HCT116 (cell line): ENCODE data around the gene TRIM62. TPM values are rescaled to one million over a fixed set of nuclear protein-coding genes. Genes with fewer than 3 reads are reported as not detected.

Source experiments
- ATAC-seq: fragments of 200-7000 bp; cut with Tn5 transposase; 2 replicates; pipeline ENCODE4 v1.9.1; 2020; ENCODE audit warnings: mild to moderate bottlenecking, moderate library complexity
- BruUV-seq: library from RNA; stranded (reverse); fragments of 400-500 nt; replicated peaks from 2 replicates; lab custom pipeline; 2021; lab: Mats Ljungman, UMichigan
- CTCF ChIA-PET: fragments of 300-600 bp; sonication (Branson Sonifier 250); formaldehyde crosslinking; loops from one replicate; lab custom pipeline; 2021; ENCODE audit warnings: antibody characterized with exemption; lab: Charles Lee
- POLR2A ChIA-PET: fragments of 300-600, 350-600 bp; sonication (Branson Sonifier 250); formaldehyde crosslinking; loops from one replicate; lab custom pipeline; 2021; ENCODE audit warnings: antibody characterized with exemption; lab: Charles Lee
- RAD21 ChIA-PET, 2 experiments: fragments of 300-600 bp; sonication (Branson Sonifier 250); formaldehyde crosslinking; loops; one replicate each; lab custom pipeline; 2023; ENCODE audit warnings: low total read pairs in 2 of 2; ENCODE audit not compliant: uncharacterized antibody in 2 of 2, unreplicated experiment in 2 of 2, low non-redundant PET in 1 of 2; lab: Charles Lee
- DNase-seq: peaks from one replicate; pipeline ENCODE4 v3.0.0-alpha.2; 2010; ENCODE audit warnings: low read depth, low spot score
- H2AFZ ChIP-seq: fragments of 200-600 bp; shearing (Covaris generic), sonication (generic); 2 replicates; pipeline ENCODE4 v1.6.1; 2017; ENCODE audit warnings: low read depth, mixed run types, mixed read lengths, antibody characterized with exemption, low read length; ENCODE audit not compliant: poor library complexity, severe bottlenecking
- H3K27ac ChIP-seq: 2 replicates; pipeline ENCODE4 v1.5.1; 2012; ENCODE audit warnings: low read depth, low read length
- H3K27me3 ChIP-seq: fragments of 200-600 bp; sonication (generic); 2 replicates; pipeline ENCODE4 v1.6.1; 2016; ENCODE audit warnings: mixed run types, low read length, mixed read lengths; ENCODE audit not compliant: insufficient read depth
- H3K36me3 ChIP-seq, 2 experiments: fragments of 200-500 bp in 1 of 2; fragments of 200-600 bp in 1 of 2; sonication (Bioruptor generic) in 1 of 2; sonication (generic) in 1 of 2; 2 replicates each; pipeline versions ENCODE4 v1.5.1 to v1.6.1; 2014 to 2016; ENCODE audit warnings: low read length in 2 of 2, inconsistent platforms in 1 of 2, mixed read lengths in 1 of 2, mixed run types in 1 of 2; ENCODE audit not compliant: insufficient read depth in 2 of 2, control insufficient read depth in 1 of 2
- H3K4me1 ChIP-seq, 2 experiments: fragments of 200-600 bp in 1 of 2; sonication (generic) in 1 of 2; 2 replicates each; pipeline versions ENCODE4 v1.5.1 to v1.6.1; 2012 to 2017; ENCODE audit warnings: low read length in 2 of 2, inconsistent platforms in 1 of 2, mild to moderate bottlenecking in 1 of 2, mixed read lengths in 1 of 2, mixed run types in 1 of 2, moderate library complexity in 1 of 2; ENCODE audit not compliant: insufficient read depth in 2 of 2, control insufficient read depth in 1 of 2
- H3K4me2 ChIP-seq: fragments of 200-600 bp; sonication (generic); 2 replicates; pipeline ENCODE4 v1.6.1; 2017; ENCODE audit warnings: mixed run types, low read length, mixed read lengths
- H3K4me3 ChIP-seq, 2 experiments: fragments of 200-600 bp in 1 of 2; sonication (generic) in 1 of 2; replicated peaks in 1 of 2; 2 replicates each; pipeline ENCODE4 v1.5.1; 2011 to 2016; ENCODE audit warnings: low read length in 2 of 2, control low read depth in 1 of 2, low read depth in 1 of 2, mild to moderate bottlenecking in 1 of 2, mixed read lengths in 1 of 2, mixed run types in 1 of 2
- H3K79me2 ChIP-seq: fragments of 200-600 bp; sonication (generic); 2 replicates; pipeline ENCODE4 v1.6.1; 2017; ENCODE audit warnings: mild to moderate bottlenecking, mixed run types, low read length, moderate library complexity, mixed read lengths; ENCODE audit not compliant: insufficient read depth
- H3K9ac ChIP-seq: fragments of 200-600 bp; sonication (generic); 2 replicates; pipeline ENCODE4 v1.6.1; 2016; ENCODE audit warnings: low read length, mixed read lengths
- H3K9me2 ChIP-seq: fragments of 200-600 bp; sonication (generic), shearing (Covaris generic); 2 replicates; pipeline ENCODE4 v1.6.1; 2017; ENCODE audit warnings: mixed run types, mild to moderate bottlenecking, moderate library complexity; ENCODE audit not compliant: insufficient read depth
- H3K9me3 ChIP-seq, 2 experiments: fragments of 200-500 bp in 1 of 2; fragments of 200-600 bp in 1 of 2; sonication (Bioruptor generic) in 1 of 2; sonication (generic) in 1 of 2; 2 replicates each; pipeline ENCODE4 v1.6.1; 2014 to 2017; ENCODE audit warnings: low read length in 2 of 2, mixed read lengths in 2 of 2, inconsistent platforms in 1 of 2, low read depth in 1 of 2, mild to moderate bottlenecking in 1 of 2, mixed run types in 1 of 2, moderate library complexity in 1 of 2; ENCODE audit not compliant: control insufficient read depth in 1 of 2, insufficient read depth in 1 of 2
- H4K20me1 ChIP-seq: fragments of 200-600 bp; sonication (generic), shearing (Covaris generic); 2 replicates; pipeline ENCODE4 v1.6.1; 2017; ENCODE audit warnings: mixed run types, mild to moderate bottlenecking, moderate library complexity; ENCODE audit not compliant: insufficient read depth
- CEBPB ChIP-seq: IDR thresholded peaks from 2 replicates; pipeline ENCODE4 v1.6.1; 2012; ENCODE audit warnings: low read depth
- EGR1 ChIP-seq: IDR thresholded peaks from 2 replicates; pipeline ENCODE4 v1.6.1; 2012; ENCODE audit warnings: low read depth
- EZH2phosphoT487 ChIP-seq: fragments of 200-600 bp; IDR thresholded peaks from 2 replicates; pipeline ENCODE4 v1.6.1; 2018; ENCODE audit warnings: antibody characterized with exemption, borderline replicate concordance
- JUND ChIP-seq: IDR thresholded peaks from 2 replicates; pipeline ENCODE4 v1.6.1; 2012
- MAX ChIP-seq: IDR thresholded peaks from 2 replicates; pipeline ENCODE4 v1.6.1; 2012
- POLR2AphosphoS5 ChIP-seq: IDR thresholded peaks from 2 replicates; pipeline ENCODE4 v1.6.1; 2011; ENCODE audit warnings: mild to moderate bottlenecking, low read depth, low read length, moderate library complexity
- SP1 ChIP-seq: IDR thresholded peaks from 2 replicates; pipeline ENCODE4 v1.6.1; 2012; ENCODE audit warnings: low read depth
- ZBTB33 ChIP-seq: IDR thresholded peaks from 2 replicates; pipeline ENCODE4 v1.6.1; 2011; ENCODE audit warnings: mild to moderate bottlenecking, low read length, moderate library complexity; ENCODE audit not compliant: insufficient replicate concordance; ENCODE audit errors: extremely low read depth
- intact Hi-C: fragments of 100-400 bp; cut with micrococcal nuclease; formaldehyde crosslinking; loops from 2 replicates; pipeline ENCODE4 v1.10.0; 2022
- total RNA-seq: library from RNA; stranded (reverse); gene quantifications from one replicate; pipeline ENCODE4 v1.2.1, GENCODE V29; 2021; ENCODE audit not compliant: unreplicated experiment

The TRIM62 gene
- total RNA-seq, 1 experiment from 2014 or later, result 6.5 TPM

- no peaks in the 10 kb centered on the region for H4K20me1 ChIP-seq
- no TSS peak for BruUV-seq
- ChIA-PET POLR2A (no interaction called here), RAD21 (no interaction called here)
- H3K36me3 ChIP-seq, result peaks cover 0 to 3% of the 10 kb centered on the region in 2 experiments; a peak in 1 of 4 replicates
- no peaks in the 10 kb centered on the region for H3K9me3 ChIP-seq
- DNase-seq (no peak), ATAC-seq (no peak)
- H3K27me3 ChIP-seq, result no peaks in the 10 kb centered on the region
- TF ChIP-seq EZH2phosphoT487 (no peak), ZBTB33 (no peak), JUND (no peak), MAX (no peak), CEBPB (no peak), POLR2AphosphoS5 (no peak), EGR1 (no peak), SP1 (no peak)
- TF ChIP-seq, all 23 proteins: peak for 0
- CTCF ChIA-PET, result interaction anchor here (1.0 kb wide), 1 partner anchor 12 kb away, joined by 3 read pairs; no protein-coding TSS in a partner anchor
- Histone ChIP-seq H3K9ac (no peak overlapping the region), H3K4me1 (0 out of 4 replicates have a peak, but pooled peaks cover 0 to 4% of the 10 kb centered on the region in 2 experiments), H3K4me3 (no peak overlapping the region), H3K4me2 (no peak overlapping the region), H2AFZ (no peak overlapping the region), H3K9me2 (no peaks in the 10 kb centered on the region), H3K27ac (no peak overlapping the region), H3K79me2 (no peaks in the 10 kb centered on the region)
- intact Hi-C loops, result no loop called here
Measured at GRCh38 chr1:33150522-33150921, 31.3 kb downstream of the TRIM62 start.
